NCI-H1105 (cell line): ENCODE data around the gene TMEM51.
"Not testable (repeated sequence)": the region's sequence is repeated elsewhere in the genome, so short reads cannot be mapped to it uniquely, and the experiment has no call there.

Experiments used
- DNase-seq: peaks from one replicate; lab custom pipeline; 2025; lab: John Stamatoyannopoulos, UW

The TMEM51 gene

DNA sequence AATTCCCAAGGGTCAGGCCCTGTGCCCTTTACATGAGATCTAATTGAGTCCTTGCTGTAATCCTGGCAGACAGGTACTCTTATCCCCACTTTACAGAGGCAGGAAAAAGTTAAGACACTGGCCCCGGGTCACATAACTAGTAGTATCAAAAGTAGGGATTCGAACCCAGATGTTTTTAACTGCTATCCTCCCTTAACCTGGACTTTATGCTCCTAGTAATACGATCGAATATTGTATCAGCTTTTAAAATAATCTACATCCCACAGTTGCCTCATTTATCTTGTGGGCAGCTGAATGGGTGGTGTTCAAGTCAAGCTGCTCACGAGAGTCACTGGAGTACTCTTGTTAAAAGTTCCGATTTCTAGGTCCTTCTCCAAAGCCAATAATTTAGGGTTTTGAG, 25.5 kb upstream of the TMEM51 start:
- DNase-seq: no peak

DNA sequence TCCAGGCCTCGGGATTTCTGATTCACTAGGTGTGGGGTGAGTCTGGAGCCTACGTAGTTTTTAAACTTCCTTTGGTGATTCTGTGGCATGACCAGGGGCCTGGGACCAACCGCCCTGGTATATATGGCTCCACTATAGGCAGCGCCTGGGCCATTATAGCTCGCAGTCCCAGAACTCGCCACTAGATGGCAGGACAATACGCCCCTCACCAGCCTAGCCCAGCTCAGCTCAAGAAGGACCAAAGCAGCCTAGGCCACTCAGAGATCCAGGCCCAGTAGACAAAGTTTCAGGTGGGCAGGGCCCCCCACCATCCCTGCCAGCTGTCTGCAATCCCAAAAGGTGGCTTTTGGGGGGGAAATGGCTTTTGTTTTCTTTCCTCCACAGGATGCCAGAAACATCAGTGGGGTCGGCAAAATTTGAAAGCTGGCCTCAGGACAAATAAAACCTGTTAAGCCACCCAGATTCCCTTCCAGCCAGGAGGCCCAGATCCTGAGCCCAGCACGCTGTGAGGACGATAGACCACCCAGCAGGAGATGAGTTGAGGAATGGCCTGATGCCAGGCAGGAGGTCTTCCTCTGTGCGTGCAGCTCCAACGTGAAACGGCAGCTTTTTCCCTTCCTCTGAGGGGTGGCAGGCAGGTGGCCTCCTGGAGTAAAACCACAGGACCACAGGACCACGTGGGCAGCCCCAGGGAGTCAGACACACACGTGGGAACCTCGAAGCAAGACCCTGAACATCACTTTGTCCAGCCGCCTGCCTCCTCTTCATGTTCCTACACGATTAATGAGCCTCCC, 24.8 kb upstream of the TMEM51 start:
- peak; percentile 28 for DNase-seq

DNA sequence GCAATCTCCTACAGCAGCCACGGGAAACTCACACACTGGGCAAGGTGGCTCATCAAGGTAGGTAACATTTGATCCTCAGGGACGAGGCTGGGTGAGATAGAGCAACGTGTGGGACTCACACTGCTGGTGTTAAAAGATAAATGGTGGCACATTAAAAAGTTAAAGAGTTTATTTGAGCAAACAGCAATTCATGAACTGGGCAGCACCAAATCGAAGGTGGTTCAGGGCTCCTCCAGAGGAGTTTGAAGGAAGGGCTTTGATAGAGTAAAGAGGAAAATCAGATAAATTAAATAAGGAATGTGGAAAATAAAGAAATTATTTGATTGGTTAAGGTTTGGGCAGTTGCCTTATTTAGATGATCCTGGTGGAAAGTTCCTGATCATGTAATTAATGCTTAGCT, 23.6 kb upstream of the TMEM51 start:
- no peak for DNase-seq

DNA sequence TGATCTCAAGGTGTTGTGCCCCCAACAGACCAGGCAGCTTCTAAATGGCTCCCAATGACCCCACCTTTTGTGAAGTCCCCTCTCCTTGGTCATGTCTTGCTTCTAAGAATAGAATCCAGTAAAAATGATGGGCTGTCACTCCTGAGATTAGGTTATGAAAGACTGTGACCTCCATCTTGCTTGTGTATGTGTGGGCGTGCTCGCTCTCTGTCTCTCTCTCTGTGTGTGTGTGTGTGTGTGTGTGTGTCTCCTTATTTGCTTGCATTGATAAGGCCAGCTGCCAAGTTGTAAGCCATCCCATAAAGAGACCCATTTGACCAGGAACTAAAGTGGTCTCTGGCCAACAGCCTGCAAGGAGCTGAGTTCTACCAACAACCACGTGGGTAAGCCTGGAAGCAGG, 22.9 kb upstream of the TMEM51 start:
- DNase-seq: no peak

DNA sequence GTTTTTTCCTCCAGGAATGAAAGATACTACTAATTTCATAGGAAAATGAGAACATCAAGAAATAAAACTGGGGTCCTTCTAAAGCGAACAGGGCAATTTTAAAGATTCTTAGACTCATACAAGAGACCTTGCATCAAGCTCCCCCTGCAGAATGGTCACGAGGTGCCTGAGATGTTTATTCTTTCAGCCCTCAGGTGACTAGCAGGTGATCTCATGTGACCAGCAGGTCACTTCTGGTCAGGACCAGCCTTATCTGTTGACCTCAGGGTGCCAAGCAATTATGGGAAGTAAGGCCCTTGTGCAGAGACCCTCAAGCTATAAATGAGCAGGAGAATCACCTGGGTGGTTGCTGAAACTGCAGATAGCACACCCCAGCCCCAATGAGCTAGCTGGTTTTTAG, 20.6 kb upstream of the TMEM51 start:
- no peak for DNase-seq

DNA sequence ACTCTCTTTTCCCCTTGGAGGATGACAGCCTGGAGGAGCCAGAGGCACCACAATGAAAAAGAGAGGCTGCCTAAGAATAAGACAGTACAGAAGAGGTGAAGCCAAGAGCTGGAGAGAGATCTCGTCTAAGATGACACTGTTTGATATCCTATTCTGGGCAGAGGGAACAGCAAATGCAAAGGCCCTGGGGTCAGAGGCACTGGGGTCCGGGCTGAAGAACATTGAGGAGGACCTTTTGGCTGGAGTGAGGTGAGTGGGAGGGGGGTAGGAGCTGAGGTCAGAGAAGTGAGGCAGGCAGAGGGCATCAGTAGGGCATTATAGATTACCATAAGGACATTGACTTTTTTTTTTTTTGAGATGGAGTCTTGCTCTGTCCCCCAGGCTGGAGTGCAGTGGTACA, 19.3 kb upstream of the TMEM51 start:
- no peak for DNase-seq

DNA sequence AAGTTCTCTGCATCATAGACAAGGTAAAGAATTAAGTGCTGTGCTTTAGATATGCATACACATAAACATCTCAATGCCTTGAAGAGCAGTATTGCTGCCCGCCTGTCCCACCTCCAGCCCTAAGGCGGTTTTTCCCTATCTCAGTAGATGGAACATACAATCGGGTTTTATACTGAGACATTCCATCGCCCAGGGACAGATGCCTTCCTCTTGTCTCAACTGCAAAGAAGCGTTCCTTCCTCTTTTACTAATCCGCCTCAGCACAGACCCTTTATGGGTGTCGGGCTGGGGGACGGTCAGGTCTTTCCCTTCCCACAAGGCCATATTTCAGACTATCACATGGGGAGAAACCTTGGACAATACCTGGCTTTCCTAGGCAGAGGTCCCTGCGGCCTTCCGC, 17.9 kb upstream of the TMEM51 start:
- not testable (repeated sequence) for DNase-seq

DNA sequence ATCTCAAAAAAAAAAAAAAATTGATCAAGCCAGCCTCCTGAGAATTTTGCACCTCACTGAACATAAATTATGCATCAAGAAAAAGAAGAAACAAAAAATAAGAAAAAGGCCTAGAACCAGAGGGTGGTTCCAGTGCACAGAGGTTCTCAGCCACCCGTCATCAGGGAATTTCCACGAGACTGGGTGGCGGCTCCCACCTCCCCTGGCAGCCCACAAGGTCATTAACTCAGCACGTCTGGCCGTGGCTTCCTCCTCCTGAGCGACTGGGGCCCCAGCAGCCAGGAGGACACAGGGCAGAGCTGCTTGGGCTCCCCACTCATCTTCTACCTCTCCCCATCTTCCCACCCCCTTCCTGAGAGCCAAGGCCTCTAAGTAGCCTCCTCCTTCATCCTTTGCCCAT, 15.7 kb upstream of the TMEM51 start:
- DNase-seq: no peak

DNA sequence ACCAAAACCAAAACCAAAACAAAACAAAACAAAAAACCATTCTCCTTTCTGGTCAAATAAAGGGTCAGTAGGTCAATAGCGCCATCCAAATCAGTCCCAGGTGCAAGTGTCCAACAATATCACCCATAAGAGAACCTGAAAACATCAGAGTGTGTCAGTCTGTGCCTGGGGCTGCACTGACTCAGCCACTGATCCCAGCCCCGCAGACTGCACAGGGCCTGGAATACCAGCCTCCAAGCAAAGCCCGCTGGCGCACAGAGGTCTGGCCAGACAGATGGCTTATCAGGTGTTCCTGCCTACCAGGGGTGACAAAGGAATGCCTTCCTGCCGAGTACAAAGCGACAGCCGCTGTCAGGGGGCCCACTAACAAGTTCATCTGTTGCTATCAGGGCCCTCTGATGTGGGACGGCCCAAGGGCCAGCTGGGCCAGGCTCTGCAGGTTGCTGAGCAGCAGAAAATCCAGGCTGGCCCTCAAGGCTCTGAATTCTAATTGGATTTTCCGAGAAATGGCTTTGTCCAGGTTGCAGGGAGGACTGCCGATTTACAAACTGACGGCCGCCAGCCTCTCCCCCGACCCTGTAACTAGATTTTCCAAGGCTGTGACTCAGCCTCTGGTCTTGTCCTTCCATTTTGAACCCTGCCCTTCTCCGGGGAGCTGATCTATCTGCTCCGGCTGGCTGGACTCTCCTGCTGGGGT, 13.7 kb upstream of the TMEM51 start:
- no peak for DNase-seq

DNA sequence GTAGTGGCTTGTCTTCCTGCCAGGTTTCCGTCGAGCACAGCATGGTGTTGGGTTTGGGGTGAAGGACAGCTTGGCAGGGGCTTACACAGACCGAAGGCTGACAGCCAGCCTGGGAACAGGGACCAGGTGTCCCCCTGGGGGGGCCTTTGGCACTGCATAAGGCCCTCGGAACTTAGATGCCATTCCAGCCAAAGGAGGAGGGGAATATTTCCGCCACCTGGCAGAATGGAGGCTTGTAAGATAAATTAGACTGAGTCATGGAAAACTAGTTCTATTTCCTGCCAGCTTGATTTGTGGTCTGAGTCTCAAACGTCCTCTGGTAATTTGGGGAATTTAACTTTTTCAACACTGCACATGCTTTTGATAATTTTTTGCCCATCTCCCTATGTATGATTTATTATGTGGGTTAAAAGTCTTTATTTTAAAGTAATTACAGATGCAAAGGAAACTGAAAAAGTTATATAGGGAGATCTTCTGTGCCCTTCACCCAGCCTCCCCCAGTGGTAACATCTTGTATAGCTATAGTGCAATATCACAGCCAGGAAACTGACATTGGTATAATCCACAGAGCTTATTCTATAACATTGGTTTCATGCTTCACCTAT, 11.5 kb upstream of the TMEM51 start:
- DNase-seq: no peak

DNA sequence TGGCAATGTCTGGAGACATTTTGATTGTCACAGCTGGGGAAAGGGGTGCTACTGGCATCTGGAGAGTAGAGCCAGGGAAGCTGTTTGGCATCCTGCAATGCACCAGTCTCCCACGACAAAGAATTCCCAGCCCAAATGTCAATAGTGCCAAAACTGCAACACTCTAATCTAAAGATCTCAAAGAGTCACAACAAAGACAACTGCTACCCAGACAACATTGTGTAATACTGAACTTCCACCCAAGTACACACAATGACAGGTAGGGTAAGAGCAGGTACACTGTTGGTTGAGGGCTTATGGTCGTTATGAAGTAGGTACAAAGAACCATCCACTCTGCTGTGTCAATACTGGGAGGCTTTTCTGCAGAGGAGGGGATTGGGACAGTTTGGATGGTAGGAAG, 8.2 kb upstream of the TMEM51 start:
- DNase-seq: no peak

DNA sequence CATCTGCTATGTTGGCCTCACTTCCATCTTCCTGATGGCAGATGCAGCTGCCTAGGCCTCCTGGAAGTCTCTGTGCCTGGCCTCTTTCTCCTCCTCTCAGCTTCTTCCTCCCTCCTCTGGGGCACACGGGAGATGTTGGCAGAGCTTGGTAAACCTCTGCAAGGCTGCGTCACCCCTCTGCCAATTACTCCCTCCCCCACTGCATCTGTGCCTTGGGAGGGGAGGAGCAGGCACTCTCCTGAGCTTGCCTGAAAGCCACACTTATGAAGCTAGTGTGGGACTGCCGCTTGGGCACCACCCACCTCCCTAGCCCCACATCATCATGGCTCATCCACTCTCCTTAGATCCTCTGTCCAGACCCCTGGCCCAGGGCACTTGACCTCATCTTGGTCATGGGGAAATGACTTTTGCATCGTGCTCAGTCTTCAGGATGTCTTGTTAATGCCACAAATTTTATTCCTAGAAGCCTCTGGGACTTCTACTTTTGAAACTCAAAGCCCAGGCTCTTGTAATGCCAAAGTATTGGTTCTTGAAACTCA, 7.3 kb upstream of the TMEM51 start:
- DNase-seq: no peak

DNA sequence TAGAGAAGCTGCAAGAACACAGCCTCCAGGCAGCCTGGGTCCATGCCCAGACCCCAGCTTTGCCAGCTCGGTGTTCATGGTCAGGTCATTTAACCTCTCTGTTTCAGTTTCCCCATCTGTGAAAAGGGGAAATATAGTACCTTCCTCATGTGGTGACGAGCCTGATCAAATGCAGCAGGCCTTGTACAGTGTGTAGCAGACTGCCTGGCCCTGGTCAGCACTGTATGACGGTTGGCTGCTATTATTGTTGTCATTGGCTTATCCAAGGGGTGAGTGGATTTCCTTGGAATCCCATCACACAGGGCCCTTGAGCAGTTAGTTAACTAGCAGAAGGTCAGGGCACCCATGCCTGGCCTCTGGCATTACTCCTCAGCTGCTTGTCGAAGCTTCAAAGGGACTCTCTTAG, 6.6 kb upstream of the TMEM51 start:
- no peak for DNase-seq

DNA sequence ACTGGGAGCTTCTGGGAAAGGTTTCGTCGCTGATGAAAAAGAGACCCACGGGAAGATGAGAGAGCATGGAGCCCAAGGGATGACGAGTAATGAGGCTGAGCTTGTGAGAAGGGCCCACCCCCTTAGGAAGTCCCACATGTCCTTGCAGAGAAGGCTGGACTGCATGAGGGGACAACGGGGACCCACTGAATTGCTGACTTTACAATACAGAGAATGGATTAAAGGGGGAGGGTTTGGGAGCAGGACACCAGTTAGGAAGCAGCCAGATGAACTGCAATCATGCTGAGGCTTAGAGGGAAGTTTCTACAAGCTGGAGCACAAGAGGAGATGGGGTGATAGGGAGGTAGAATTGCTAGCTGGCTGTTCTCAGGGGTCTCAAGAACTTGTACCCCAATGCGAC, 5.5 kb upstream of the TMEM51 start:
- no peak for DNase-seq

DNA sequence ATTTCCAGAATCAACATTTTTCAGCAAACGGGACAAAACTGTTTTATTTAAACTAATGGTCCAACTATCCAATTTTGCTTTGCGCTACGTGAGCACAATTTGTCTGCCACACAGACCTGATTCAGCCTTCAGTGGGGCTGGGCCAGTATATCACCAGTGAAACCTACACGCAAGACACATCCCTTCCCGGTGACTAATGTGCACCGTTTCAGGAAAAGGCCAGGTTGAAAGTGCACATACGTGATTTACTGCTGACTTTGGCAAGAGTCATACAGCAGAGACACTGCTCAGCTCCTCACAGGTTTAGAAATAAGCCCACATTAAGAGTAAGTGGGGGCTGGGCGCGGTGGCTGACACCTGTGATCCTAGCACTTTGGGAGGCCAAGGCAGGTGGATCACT, 5.1 kb upstream of the TMEM51 start:
- DNase-seq: no peak

DNA sequence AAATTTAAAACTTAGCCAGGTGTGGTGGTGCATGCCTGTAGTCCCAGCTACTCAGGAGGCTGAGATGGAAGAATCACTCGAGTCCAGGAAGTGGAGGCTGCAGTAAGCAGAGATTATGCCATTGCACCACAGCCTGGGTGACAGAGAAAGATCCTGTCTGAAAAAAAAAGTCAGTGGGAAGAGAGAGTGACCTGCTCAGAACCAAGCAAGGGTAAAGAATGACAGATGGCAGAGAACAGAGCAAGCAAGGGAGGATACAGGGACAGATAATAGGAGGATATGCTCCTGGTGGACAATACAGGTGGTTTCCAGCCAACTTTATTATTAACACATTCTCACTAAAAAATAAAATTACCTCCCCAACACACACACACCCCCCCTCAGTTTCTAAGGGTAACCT, 4.6 kb upstream of the TMEM51 start:
- no peak for DNase-seq

DNA sequence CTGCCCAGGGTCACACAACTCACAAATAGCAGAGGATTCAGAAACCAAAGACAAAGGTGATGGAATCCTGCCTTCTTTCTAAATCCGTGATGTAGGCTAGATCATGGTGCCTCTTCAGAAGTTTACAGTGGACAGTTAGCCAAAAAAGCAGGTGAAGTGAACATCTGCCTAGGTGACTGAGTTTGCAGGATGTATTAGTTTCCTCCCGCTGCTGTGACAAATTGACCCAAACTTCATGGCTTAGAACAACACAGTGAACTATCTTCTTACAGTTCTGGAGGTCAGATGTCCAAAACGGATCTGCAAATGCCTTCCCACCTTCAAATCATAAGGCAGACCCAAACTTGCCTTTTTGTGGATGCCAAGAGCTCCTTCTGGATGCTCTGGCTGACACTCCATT, 3.2 kb upstream of the TMEM51 start:
- DNase-seq: no peak

DNA sequence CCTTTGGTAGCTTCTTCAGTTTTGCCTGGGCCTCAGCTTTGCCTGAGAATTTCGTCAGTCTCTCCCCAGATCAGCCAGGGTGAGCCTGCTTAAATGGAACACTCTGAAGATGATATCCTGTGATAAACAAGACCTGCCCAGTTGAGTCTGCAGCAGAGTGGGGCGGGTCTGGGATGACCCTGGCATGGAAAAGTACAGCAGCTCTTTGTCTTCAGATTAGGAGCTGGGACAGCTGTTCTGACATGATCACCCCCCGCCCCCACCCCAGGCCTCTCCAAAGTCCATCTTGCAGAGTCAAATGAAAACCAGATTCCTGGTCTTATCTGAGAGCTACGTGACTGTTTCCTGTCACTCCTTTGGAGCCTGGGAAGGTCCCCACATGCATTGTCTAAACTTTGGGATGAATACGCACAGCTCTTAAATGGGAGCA, 2.2 kb upstream of the TMEM51 start:
- no peak for DNase-seq

DNA sequence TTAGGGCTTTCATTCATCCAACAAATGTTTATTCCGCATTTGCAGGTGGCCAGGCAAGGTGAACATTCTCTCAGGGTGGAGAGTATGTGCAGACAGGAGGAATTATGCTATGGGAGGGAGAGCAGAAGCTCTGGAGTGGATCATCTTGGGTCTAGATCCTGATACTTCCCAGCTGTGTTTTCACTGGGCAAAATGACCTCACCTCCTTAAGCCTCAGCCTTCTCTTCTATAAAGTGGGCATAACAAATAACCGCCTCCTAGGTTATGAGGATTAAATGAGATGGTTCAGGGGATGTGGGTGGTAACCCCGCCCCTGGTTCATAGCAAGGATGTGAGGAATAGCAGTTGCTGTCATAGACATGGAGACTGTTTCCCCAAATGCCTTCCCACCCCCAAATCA, 1.7 kb upstream of the TMEM51 start:
- DNase-seq: no peak

DNA sequence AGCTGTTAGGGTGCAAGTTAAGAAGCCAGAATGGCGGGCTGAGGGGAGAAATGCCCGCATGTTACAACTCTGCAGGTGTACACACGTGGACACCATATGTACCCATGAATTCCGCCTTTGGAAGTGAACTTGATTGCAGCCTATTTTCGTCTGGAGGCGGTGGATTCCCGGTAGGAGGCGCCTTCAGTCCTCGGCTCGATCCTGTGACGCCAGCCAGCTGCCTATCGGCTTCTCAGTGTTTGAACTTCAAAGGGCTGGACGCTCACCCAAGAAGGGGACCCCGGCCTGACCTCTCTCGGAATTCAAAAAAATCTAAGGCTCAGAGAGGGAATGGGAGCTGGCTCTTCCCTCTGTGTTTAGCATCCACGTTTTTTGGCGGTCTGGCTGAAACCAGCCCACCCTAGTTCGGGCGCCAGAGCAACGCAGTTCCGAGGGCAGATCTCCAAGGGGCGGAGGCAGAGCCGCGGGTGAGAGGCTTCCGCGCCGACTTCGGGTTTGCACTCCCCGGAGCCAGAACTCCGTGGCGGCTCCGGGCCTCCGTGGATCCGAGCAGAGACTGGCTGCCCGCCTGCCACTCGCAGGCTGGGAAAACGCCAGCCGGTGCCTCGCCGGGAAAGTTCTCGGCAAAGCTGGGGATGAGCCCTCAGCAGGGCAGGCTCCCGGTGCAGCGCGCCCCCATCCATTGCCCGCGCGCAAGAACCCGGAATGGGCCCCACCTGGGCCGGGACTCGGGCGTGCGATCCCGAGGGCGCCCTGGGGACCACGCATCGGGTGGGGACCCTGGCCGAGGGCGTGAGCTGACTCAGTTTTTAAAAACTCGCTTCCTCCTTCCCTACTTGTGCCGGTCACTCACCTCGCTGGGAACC, 996 bp upstream of the TMEM51 start:
- peak; percentile 82 for DNase-seq

DNA sequence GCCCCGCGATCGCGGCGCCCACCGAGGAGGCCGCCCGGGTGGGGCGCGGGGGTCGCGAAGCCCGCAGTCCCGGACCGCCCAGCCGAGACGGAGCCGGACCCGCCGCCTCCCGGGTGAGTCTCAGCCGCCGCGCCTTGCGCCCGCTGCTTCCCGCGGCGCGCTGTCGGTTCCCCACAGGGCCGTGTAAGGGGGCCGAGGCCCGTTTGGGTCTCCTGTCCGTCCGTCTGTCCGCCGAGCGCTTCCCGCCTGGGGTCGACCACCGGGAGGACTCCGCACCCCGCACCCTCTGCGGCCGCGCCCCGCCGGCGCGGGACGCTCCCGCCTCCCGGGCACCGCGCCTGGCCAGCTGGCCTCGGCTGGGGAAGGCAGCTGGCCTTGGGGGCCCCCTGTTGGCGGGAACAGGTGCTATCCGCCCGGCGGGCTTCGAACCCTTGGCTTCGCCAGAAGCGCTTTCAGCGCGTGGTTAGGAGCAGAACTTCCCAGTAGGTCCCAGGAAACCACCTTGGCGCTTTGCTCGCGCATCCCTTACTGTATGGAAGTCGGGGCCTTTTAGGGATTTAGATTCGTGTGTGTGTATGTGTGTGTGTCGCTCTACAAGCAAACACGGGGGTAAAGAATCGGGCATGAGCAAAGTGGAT, 414 bp downstream of the TMEM51 start:
- peak; percentile 43 for DNase-seq
